MCF 10A (cell line): ENCODE data around the gene CSRP1. TPM values are rescaled to one million over a fixed set of nuclear protein-coding genes. Genes with fewer than 3 reads are reported as not detected.

Experiments
- BruUV-seq: library from RNA; stranded (reverse); fragments of 400-500 nt; replicated peaks from 2 replicates; lab custom pipeline; 2021; lab: Mats Ljungman, UMichigan
- CTCF ChIA-PET: fragments of 300-600 bp; sonication (Branson Sonifier 250); formaldehyde crosslinking; extraction: SDS; loops from one replicate; lab custom pipeline; 2021; ENCODE audit warnings: antibody characterized with exemption, inconsistent platforms; lab: Yijun Ruan, JAX
- POLR2A ChIA-PET: fragments of 300-600, 350-650 bp; sonication (Branson Sonifier 250); formaldehyde crosslinking; extraction: SDS; loops from one replicate; lab custom pipeline; 2020; ENCODE audit warnings: antibody characterized with exemption, inconsistent platforms; lab: Yijun Ruan, JAX
- DNase-seq: peaks from one replicate; pipeline ENCODE4 v3.0.0-alpha.2; 2018; ENCODE audit not compliant: unreplicated experiment
- H3K27ac Mint-ChIP-seq: one replicate; pipeline ENCODE4 v1.8.0; 2022; ENCODE audit warnings: mild to moderate bottlenecking, low read depth, mixed read lengths; ENCODE audit not compliant: unreplicated experiment
- H3K27me3 Mint-ChIP-seq: one replicate; pipeline ENCODE4 v1.8.0; 2022; ENCODE audit warnings: mixed read lengths; ENCODE audit not compliant: insufficient read depth, unreplicated experiment
- H3K36me3 Mint-ChIP-seq: one replicate; pipeline ENCODE4 v1.8.0; 2022; ENCODE audit warnings: mild to moderate bottlenecking, moderate library complexity, mixed read lengths; ENCODE audit not compliant: insufficient read depth, unreplicated experiment
- H3K4me1 Mint-ChIP-seq: one replicate; pipeline ENCODE4 v1.8.0; 2022; ENCODE audit warnings: mixed read lengths; ENCODE audit not compliant: insufficient read depth, unreplicated experiment
- H3K4me3 Mint-ChIP-seq: one replicate; pipeline ENCODE4 v1.8.0; 2022; ENCODE audit warnings: mild to moderate bottlenecking, moderate library complexity, mixed read lengths; ENCODE audit not compliant: unreplicated experiment
- H3K9me3 Mint-ChIP-seq: one replicate; pipeline ENCODE4 v1.8.0; 2022; ENCODE audit warnings: mixed read lengths; ENCODE audit not compliant: unreplicated experiment
- CTCF ChIP-seq: fragments of 200-600 bp; IDR thresholded peaks from one replicate; pipeline ENCODE4 v1.8.0; 2022; ENCODE audit warnings: antibody characterized with exemption, mild to moderate bottlenecking; ENCODE audit not compliant: unreplicated experiment
- intact Hi-C: fragments of 100-400 bp; cut with micrococcal nuclease; formaldehyde crosslinking; loops from 2 replicates; pipeline ENCODE4 v1.14.1; 2022
- total RNA-seq: library from RNA; stranded (reverse); gene quantifications from 2 replicates; pipeline ENCODE4 v1.2.3, GENCODE V29; 2022

CSRP1 gene
- total RNA-seq, 1 experiment from 2014 or later, result 358 TPM

- BruUV-seq, result no TSS peak
- intact Hi-C loops, result loop anchor here (1.0 to 2.0 kb wide), 3 partner anchors 7 to 27 kb away; partner anchors contain the start of gene PHLDA3
- Mint-ChIP-seq H3K27ac (peak overlapping the region; percentile 93), H3K36me3 (peaks cover 59% of the 10 kb centered on the region), H3K4me1 (peaks cover 77% of the 10 kb centered on the region), H3K4me3 (peak overlapping the region; percentile 56), H3K9me3 (no peaks in the 10 kb centered on the region), H3K27me3 (no peaks in the 10 kb centered on the region)
- ChIA-PET CTCF (interaction anchor here (0.6 to 70.3 kb wide), 9 partner anchors 11 to 823 kb away, joined by 3 to 3816 read pairs (median 4); partner anchors contain the start of gene CSRP1), POLR2A (interaction anchor here (0.6 to 43.8 kb wide), 32 partner anchors 10 to 1503 kb away, joined by 3 to 1388 read pairs (median 5); partner anchors contain the start of genes CSRP1, IPO9, PHLDA3 and TIMM17A)
- peak; percentile 100 for DNase-seq
- no peak for TF ChIP-seq CTCF
Observed at GRCh38 chr1:201461645-201462441, 45.1 kb downstream of the CSRP1 start.

GRCh38 chr1:201460814-201461644 is 45.9 kb downstream of the CSRP1 start:
- Mint-ChIP-seq H3K4me1 (peaks cover 79% of the 10 kb centered on the region), H3K4me3 (peak overlapping the region; percentile 56), H3K36me3 (peaks cover 50% of the 10 kb centered on the region), H3K27ac (peak overlapping the region; percentile 93), H3K27me3 (no peaks in the 10 kb centered on the region), H3K9me3 (no peaks in the 10 kb centered on the region)
- BruUV-seq, result no TSS peak
- POLR2A ChIA-PET, result interaction anchor here (0.6 to 43.8 kb wide), 31 partner anchors 9 to 805 kb away, joined by 3 to 1388 read pairs (median 5); partner anchors contain the start of genes CSRP1, IPO9, PHLDA3 and TIMM17A
- CTCF ChIA-PET, result interaction anchor here (0.6 to 70.3 kb wide), 9 partner anchors 8 to 822 kb away, joined by 3 to 3816 read pairs (median 5); partner anchors contain the start of genes CSRP1 and PHLDA3
- intact Hi-C loops, result loop anchor here (1.0 kb wide), 1 partner anchor 8 kb away; the partner anchor contains the start of gene PHLDA3
- TF ChIP-seq CTCF, result no peak
- peak; percentile 99 for DNase-seq

GRCh38 chr1:201459775-201460174 is 47.1 kb downstream of the CSRP1 start:
- ChIA-PET CTCF (interaction anchor here (1.5 to 70.3 kb wide), 4 partner anchors 9 to 44 kb away, joined by 4 to 3816 read pairs (median 202); partner anchors contain the start of genes CSRP1 and PHLDA3), POLR2A (interaction anchor here (3.8 to 43.8 kb wide), 4 partner anchors 8 to 52 kb away, joined by 29 to 1388 read pairs (median 808); partner anchors contain the start of genes CSRP1 and PHLDA3)
- Mint-ChIP-seq H3K9me3 (no peaks in the 10 kb centered on the region), H3K4me3 (no peak overlapping the region), H3K27me3 (no peaks in the 10 kb centered on the region), H3K27ac (peak overlapping the region; percentile 93), H3K4me1 (peaks cover 76% of the 10 kb centered on the region), H3K36me3 (peaks cover 38% of the 10 kb centered on the region)
- DNase-seq, result no peak
- no peak for TF ChIP-seq CTCF
- intact Hi-C loops, result no loop called here
- BruUV-seq, result no TSS peak
